Inferior parietal cortex (tissue), 1 donor: ENCODE results near the gene PCDHB10.
"Not testable (repeated sequence)": the region's sequence is repeated elsewhere in the genome, so short reads cannot be mapped to it uniquely, and the experiment has no call there.

Experiments
- DNase-seq: peaks from one replicate; pipeline ENCODE4 v3.0.0-alpha.2; 2016; ENCODE audit errors: extremely low spot score

The PCDHB10 gene

GRCh38 chr5:141186897-141187512 lies 5.1 kb upstream of the PCDHB10 start, which contains the start of gene PCDHB9:
Gene PCDHB9, plus strand, starts transcription at chr5:141187161. Its CDS starts 158 bp downstream, at chr5:141187319.
- DNase-seq, result peak; percentile 25

GRCh38 chr5:141188682-141189081 lies 3.5 kb upstream of the PCDHB10 start:
- not testable (repeated sequence) for DNase-seq

- not testable (repeated sequence) for DNase-seq
These were observed 3.0 kb upstream of the PCDHB10 start for GRCh38 chr5:141189131-141189530.

GRCh38 chr5:141194332-141194731 lies 2.2 kb downstream of the PCDHB10 start:
- DNase-seq, result not testable (repeated sequence)

GRCh38 chr5:141196363-141196762 lies 4.2 kb downstream of the PCDHB10 start:
- no peak for DNase-seq

GRCh38 chr5:141199359-141200235 lies 7.4 kb downstream of the PCDHB10 start, which contains the start of gene PCDHB11:
Gene PCDHB11, plus strand, starts transcription at chr5:141199627. Its CDS starts 148 bp downstream, at chr5:141199775.
- DNase-seq, result no peak

GRCh38 chr5:141201126-141201525 lies 9.0 kb downstream of the PCDHB10 start:
- not testable (repeated sequence) for DNase-seq

GRCh38 chr5:141201646-141202045 lies 9.5 kb downstream of the PCDHB10 start:
- not testable (repeated sequence) for DNase-seq

- DNase-seq, result peak; percentile 6
These were observed 16.3 kb downstream of the PCDHB10 start, which contains the start of gene PCDHB12 for GRCh38 chr5:141208478-141208877. Gene PCDHB12, plus strand, starts transcription at chr5:141208719. Its CDS starts 189 bp downstream, at chr5:141208908.

- DNase-seq, result not testable (repeated sequence)
These were observed 18.1 kb downstream of the PCDHB10 start for GRCh38 chr5:141210281-141210680.

- not testable (repeated sequence) for DNase-seq
These were observed 18.7 kb downstream of the PCDHB10 start for GRCh38 chr5:141210849-141211248.

GRCh38 chr5:141213656-141214339 lies 21.6 kb downstream of the PCDHB10 start, which contains the start of gene PCDHB13:
Gene PCDHB13, plus strand, starts transcription at chr5:141213919. Its CDS starts 205 bp downstream, at chr5:141214124.
- peak; percentile 12 for DNase-seq

GRCh38 chr5:141214583-141214982 lies 22.4 kb downstream of the PCDHB10 start:
- not testable (repeated sequence) for DNase-seq

- DNase-seq, result not testable (repeated sequence)
These were observed 23.4 kb downstream of the PCDHB10 start for GRCh38 chr5:141215504-141215903.

GRCh38 chr5:141216035-141216434 lies 23.9 kb downstream of the PCDHB10 start:
- DNase-seq, result not testable (repeated sequence)

GRCh38 chr5:141223112-141223783 lies 31.1 kb downstream of the PCDHB10 start, which contains the start of gene PCDHB14:
Gene PCDHB14, plus strand, starts transcription at chr5:141223343. Its CDS starts 163 bp downstream, at chr5:141223506.
- DNase-seq, result peak; percentile 20

GRCh38 chr5:141224844-141225243 lies 32.7 kb downstream of the PCDHB10 start:
- not testable (repeated sequence) for DNase-seq

GRCh38 chr5:141225421-141225820 lies 33.3 kb downstream of the PCDHB10 start:
- DNase-seq, result not testable (repeated sequence)

- no peak for DNase-seq
These were observed 42.0 kb downstream of the PCDHB10 start for GRCh38 chr5:141234109-141234667.

GRCh38 chr5:141235922-141236321 lies 43.8 kb downstream of the PCDHB10 start:
- DNase-seq, result not testable (repeated sequence)
